Activated CD8-positive, alpha-beta memory T cell treated with anti-CD3 and anti-CD28 coated beads, Interleukin-2, amount 50 U/mL, for 24 hours (primary cell): ENCODE data around the gene ATP10B.
"Not testable (repeated sequence)": the region's sequence is repeated elsewhere in the genome, so short reads cannot be mapped to it uniquely, and the experiment has no call there.

Source experiments
- DNase-seq: peaks from one replicate; pipeline ENCODE4 v3.0.0-alpha.2; 2020; ENCODE audit errors: extremely low read depth

ATP10B gene

DNA sequence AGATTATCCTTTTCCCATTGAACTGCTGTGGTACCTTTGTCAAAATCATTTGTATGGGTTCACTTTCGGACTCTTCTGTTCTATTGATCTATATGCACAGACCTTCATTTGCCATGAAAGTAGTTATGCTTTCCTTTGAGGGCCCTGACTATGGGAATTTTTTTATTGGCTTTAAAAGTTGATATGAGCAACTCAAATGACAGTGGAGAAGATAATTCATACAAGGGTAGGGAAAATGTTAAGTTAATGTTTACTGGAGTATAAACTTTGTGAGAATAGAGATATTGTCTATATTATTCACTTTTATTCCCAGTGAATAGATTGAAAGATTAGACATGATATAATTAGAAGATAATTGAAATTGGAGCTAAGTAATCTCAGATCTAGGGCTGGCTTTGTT is 94.8 kb downstream of the ATP10B start:
- DNase-seq = no peak

DNA sequence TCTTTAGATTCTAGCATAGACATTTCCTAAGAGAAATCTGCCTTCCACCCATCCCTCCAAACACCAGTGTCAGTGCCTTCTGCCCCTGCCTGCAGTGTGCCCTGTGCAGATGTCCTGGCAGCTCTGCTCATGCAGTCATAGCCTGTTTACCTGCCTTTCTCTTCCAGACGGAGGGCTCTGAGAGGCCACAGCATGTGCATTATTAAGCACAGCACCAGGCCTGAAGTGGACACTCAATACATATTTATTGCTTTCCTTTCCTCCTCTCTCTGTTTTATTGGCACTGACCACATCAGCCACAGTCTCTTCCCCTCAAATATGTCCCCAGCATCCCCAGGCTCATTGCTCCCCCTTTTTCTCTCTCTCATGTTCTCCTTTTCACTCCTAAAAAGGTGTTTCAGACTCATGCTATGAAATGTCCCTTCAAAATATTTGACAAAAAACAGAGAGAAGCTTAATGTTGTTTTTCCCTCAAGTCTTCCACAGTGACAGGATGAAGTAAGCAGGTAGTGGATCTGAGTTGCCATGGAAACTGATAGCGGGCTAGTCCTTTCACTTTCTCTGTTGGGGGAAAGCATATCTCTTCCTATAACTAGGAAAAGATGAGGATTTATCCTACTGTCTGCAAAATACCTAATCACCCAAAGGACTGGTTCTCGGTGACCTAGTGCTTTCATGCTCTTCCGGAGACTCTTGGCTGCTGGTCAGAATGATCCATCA is 100.9 kb downstream of the ATP10B start:
- no peak for DNase-seq

DNA sequence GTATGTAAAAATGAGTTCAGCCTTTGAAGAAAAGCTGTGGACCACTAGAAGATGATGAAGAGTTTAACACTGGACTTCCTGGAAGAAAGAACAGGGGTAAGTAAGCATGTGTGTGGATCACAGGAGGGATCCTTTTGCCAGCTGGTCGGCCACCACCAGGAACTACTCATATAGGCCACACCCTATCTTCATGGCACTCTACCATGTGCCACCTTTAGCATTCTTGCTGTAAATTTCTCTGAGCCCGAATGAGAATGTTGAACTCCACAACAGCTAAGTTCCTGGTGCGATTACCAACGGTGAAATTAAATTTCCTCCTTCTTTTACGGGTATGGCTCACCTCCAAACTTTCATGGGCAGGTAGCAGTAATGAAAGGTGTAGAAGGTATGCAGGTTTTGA is 102.3 kb downstream of the ATP10B start:
- no peak for DNase-seq

DNA sequence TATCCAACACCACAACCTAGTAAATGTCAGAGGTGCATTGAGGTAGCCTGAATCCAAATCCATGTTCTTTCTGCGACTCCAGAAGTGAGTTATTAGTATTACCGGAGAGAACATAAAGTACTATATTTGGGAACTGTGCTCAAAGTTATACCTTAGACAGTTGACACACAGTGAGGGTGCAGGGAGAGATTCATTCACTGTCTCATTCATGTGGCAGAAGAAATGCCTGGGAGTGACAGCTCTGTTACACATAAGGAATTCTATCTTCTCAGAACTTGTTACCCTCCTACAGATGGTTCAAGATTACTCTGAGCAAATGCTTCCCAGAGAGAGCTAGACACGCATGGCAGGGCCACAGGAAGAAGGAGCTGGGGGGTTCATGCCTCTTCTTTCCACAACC is 103.0 kb downstream of the ATP10B start:
- DNase-seq = no peak

DNA sequence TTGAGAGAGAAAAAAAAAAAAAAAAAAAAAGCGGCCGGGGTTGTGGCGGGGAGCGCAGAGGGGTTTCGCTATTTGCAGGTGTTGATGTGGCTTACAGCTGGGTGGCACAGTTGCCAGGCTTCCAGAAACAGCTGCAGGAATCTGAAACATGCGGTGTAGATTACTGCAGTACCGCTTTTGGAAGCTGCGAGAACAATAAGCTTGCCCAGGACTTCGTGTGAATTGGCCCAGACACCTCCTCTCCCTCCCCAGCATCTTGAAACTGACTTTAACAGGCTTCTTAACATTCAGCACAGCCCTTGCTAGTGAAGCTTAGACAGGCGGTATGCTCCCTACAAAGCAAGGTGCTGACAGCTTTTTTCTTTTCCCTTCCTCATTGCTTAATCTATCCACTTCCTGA is 104.0 kb downstream of the ATP10B start:
- DNase-seq = no peak

DNA sequence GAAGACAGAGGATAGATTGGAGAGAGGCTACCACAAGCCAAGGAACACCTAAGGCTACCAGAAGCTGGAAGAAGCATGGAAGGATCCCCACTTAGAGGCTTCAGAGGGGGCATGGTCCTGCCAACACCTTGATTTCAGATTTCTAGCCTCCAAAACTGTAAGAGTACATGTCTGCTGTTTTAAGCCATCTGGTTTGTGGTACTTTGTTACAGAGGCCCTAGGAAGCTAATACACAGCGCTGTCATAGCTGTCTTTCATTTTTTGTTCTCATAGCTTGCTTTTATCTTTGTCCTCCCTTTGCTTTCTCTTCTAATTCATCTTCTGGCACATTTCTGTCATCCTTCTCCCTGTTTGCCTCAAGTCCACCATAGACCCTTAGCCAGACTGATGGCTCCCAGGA is 104.5 kb downstream of the ATP10B start:
- no peak for DNase-seq

DNA sequence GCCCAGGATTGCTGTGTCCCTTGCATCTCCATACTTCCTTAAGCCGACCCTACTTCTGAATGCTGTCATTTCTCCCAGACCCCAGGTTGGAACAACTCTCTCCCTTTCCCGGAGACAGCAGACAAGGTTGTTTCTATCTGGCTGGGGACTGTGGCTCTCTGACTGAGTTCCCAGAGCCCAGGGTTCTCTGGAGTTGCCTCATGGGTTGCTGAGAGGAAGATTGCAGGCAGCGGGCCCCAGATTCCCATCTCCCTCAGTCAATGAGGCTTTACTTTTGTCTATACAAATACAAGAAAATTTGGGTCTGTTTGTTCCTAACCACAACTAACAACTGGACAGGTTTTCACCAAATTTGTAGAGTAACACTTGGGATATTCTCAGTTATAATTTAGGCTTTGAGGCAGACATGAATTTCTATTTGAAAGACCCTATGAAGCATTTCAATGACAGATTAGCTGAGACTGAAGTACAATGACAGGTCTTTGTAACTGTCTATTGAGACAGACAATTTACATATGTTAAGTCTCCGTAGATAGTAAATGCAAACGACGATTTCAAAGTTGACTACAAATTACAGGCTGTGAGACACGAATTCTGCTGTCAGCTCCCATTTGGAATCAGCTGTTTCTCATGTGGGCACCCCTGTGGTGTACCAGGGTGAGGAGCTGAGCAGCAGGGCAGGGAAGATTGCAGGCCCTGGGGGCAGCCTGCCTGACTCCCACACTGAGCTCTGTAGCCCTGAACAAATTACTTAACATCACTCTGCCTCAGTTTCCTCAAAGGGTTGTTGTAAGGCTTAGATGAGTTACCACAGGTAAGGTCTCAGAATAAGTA is 107.5 kb downstream of the ATP10B start:
- no peak for DNase-seq

- DNase-seq = no peak
These were observed 109.0 kb downstream of the ATP10B start for GRCh38 chr5:160743027-160743426.

DNA sequence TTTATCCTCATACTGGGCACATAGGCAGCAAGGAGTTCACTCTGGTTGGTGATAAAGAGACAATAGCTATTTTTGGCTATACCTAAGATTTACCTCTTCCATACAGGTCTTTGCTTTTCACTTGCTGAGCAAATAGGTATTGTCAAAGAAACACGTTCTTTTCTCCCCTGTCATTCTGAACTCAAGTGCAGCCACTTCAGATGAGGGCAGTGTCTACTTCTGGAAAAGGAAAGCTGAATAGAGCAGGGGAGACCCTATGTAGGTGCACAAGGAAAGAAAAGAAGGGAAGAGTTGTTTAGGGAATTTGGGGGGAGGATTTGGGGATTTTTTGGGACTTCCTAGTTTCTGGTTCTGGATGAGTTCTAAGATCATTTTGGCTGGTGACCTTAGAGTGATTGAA is 109.6 kb downstream of the ATP10B start:
- no peak for DNase-seq

DNA sequence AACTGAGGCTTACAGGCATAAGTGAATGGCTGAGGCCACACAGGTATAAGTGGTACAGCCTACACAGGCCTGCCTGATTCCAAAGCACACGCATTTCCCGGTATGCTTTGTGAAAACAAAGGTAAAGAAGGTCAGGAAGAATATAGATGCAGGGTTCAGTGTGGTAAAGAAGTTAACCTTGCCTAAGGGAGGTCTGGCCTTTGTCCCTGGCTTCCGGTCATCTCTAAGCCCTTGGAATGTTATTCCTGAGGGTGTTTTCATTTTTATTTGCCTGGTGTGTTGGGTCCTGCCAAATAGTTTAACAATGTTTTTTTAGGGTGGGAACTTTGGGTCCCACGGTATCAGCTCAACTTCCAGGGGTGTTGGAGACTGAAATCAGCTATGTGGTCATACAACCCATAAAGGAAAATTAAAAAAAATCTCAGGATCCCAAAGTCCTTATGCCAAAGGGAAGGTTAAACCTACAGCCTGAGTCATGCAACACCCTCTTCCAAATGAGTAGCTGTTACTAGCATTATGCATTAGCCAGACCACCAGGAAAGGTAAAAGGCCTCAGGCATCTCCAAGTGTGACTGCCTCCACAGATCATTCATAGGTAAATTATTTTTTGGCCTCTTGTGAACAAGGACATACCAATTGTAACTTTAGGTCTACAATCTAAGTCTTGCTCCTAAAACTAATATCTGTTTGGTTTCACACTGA is 124.6 kb downstream of the ATP10B start:
- DNase-seq = no peak

- DNase-seq = no peak
These were observed 125.3 kb downstream of the ATP10B start for GRCh38 chr5:160726721-160727120.

- DNase-seq = no peak
These were observed 131.2 kb downstream of the ATP10B start for GRCh38 chr5:160720822-160721221.

GRCh38 chr5:160715508-160715907 is 136.5 kb downstream of the ATP10B start:
- DNase-seq = not testable (repeated sequence)

DNA sequence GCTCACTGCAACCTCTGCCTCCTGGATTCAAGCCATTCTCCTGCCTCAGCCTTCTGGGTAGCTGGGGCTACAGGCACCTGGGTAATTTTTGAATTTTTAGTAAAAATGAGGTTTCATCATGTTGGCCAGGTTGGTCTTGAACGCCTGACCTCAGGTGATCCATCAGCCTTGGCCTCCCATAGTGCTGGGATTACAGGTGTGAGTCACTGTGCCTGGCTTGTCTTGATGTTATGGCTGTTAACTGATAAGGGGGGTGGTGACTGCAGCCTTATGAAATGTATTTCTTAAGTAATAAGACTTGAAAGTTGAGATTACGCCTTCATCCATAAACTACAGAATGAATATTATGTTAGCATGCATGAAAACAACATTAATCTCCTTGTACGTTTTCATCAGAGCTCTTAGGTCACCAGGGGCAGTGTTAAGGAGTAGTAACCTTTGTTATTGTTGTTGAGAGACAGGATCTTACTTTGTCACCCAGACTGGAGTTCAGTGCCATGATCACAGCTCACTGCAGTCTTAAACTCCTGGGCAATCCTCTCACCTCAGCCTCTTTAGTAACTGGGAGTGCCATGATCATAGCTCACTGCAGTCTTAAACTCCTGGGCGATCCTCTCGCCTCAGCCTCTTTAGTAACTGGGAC is 148.3 kb downstream of the ATP10B start:
- no peak for DNase-seq

GRCh38 chr5:160702934-160703333 is 149.1 kb downstream of the ATP10B start:
- no peak for DNase-seq

GRCh38 chr5:160702311-160702803 is 149.7 kb downstream of the ATP10B start:
- DNase-seq = no peak

DNA sequence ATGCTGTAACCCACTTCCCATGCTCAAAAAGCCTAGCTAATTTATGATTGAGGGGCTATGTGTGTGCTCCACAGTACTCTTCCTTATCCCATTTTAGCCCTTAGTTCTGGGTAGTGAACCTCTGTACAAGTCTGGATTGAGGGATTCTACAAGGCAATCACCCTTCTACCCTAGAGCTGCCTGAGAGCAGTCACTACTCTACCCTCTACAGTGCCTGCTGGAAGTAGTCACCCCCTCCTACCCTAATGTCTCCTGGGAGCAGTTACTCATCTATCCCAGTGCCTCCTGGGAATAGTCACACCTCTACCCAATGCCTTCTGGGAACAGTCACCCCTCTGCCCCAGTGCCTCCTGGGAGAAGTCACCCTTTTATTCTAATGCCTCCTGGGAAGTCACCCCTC is 150.6 kb downstream of the ATP10B start:
- no peak for DNase-seq

GRCh38 chr5:160699301-160699700 is 152.7 kb downstream of the ATP10B start:
- DNase-seq = no peak

GRCh38 chr5:160697281-160697680 is 154.7 kb downstream of the ATP10B start:
- DNase-seq = no peak

GRCh38 chr5:160694896-160695295 is 157.1 kb downstream of the ATP10B start:
- no peak for DNase-seq

DNA sequence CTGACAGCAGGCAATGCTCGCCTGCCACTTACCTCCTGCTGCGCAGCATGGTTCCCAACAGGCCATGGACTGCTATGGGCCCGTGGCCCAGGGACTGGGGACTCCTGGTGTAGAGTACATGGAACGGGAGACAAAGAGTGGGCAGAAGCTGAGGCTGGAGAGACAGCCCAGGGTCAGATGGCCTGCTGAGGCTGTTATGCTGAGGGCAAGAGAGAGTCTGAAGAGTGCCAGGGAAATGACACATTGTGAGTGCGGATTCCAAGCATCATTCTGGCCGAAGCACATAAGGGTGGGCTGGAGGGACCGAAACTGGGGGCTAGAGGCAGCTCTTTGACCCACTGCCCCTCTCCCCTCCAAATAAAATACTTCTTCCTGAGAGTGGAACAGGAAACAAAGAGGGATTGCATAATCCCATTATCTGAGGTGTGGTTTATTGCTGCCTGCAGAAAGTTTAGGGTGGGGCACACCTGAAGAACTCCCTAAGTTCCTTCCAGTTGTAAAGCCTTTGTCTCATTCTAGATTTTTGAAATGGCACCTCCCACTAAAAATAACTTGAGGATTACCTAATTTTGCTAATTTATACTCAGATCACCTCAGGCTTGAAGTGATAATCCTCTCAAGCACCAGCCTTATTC is 158.1 kb downstream of the ATP10B start:
- no peak for DNase-seq

DNA sequence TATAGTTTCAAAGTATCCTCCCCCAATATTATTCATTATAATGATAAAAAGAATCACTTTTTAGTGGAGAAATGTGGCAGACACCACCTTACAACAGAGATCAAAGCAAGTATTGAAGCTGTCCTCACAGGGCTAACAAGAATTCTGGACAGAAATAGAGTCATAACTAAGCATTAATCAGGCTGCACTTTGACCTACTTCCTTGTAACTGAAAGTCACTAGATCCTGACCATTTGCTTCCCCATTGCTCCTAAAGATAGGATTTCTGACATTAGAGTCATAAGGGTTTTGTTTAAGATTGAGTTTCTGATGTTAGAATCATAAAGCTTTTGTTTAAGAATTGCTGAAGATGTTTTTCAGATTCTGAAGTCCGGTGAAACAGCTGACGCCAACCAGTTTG is 159.7 kb downstream of the ATP10B start:
- no peak for DNase-seq
